Peyer's patch (tissue), 4 donors: ENCODE results near the gene GOLGA6A. TPM values are rescaled to one million over a fixed set of nuclear protein-coding genes. Genes with fewer than 3 reads are reported as not detected.
A peak's percentile ranks its signal among the peaks of the same experiment; 100 is the strongest.

Experiments used
- DNase-seq, 3 donors: peaks; one replicate each; pipeline ENCODE4 v3.0.0-alpha.2; 2017 to 2019
- H3K27ac ChIP-seq, 4 donors: fragments of 200-600 bp; sonication (generic); one replicate each; pipeline ENCODE4 v1.5.1; 2016 to 2019
- H3K27me3 ChIP-seq, 2 donors: fragments of 200-600 bp; sonication (generic); one replicate each; pipeline ENCODE4 v1.5.1; 2019
- H3K36me3 ChIP-seq, 3 donors: fragments of 200-600 bp; sonication (generic); one replicate each; pipeline ENCODE4 v1.5.1; 2016 to 2019
- H3K4me1 ChIP-seq, 4 donors: fragments of 200-600 bp; sonication (generic); one replicate each; pipeline ENCODE4 v1.5.1; 2016 to 2019
- H3K4me3 ChIP-seq, 4 donors: fragments of 200-600 bp; sonication (generic); 1 replicate in 3 of 4; 2 replicates in 1 of 4; pipeline ENCODE4 v1.5.1; 2016 to 2019; ENCODE audit warnings: mild to moderate bottlenecking in 1 of 4
- H3K9me3 ChIP-seq, 4 donors: fragments of 200-600 bp; sonication (generic); one replicate each; pipeline ENCODE4 v1.5.1; 2016 to 2019; ENCODE audit warnings: mild to moderate bottlenecking in 1 of 4
- CTCF ChIP-seq, 6 experiments: fragments of 450-650 bp in 4 of 6; fragments of 200-600 bp in 2 of 6; sonication (generic) in 1 of 6; IDR thresholded peaks; one replicate each; pipeline ENCODE4 v1.5.1; 2017 to 2019; ENCODE audit warnings: antibody characterized with exemption in 6 of 6, mild to moderate bottlenecking in 3 of 6, moderate library complexity in 1 of 6
- POLR2A ChIP-seq, 2 donors: fragments of 450-650 bp; IDR thresholded peaks; one replicate each; pipeline ENCODE4 v1.5.1; 2017; ENCODE audit warnings: antibody characterized with exemption in 2 of 2, mild to moderate bottlenecking in 2 of 2, moderate library complexity in 2 of 2
- total RNA-seq, 4 donors: library from RNA; depleted of rRNA; stranded (reverse); fragments of >200 nt; gene quantifications; one replicate each; pipeline ENCODE4 v1.1.0, GENCODE V29; 2016

The GOLGA6A gene
- total RNA-seq, 4 donors from 2014 or later: 0.38 TPM; not detected in 3

- no peaks in the 10 kb centered on the region for H3K27me3 ChIP-seq
- no peak for DNase-seq
- peak overlapping the region in 1 of 4 donors; percentile 31 for H3K27ac ChIP-seq
Measured at GRCh38 chr15:74045636-74046274, 36.6 kb downstream of the GOLGA6A start.

GRCh38 chr15:74045184-74045583 lies 37.2 kb downstream of the GOLGA6A start:
- DNase-seq: no peak
- peak overlapping the region in 1 of 4 donors; percentile 31 for H3K27ac ChIP-seq
- peaks cover 0 to 18% (median 0%) of the 10 kb centered on the region in 3 donors for H3K36me3 ChIP-seq
- H3K4me1 ChIP-seq: peaks cover 0 to 22% (median 0%) of the 10 kb centered on the region in 4 donors
- no peaks in the 10 kb centered on the region for H3K27me3 ChIP-seq
- H3K9me3 ChIP-seq: no peaks in the 10 kb centered on the region
- no peak for TF ChIP-seq POLR2A (IDR thresholded peaks at IDR 0.05)
- no peak for TF ChIP-seq CTCF (IDR thresholded peaks at IDR 0.05)
- H3K4me3 ChIP-seq: no peak overlapping the region

More at GRCh38 chr15:74045636-74046274, 36.6 kb downstream of the GOLGA6A start:
- Histone ChIP-seq H3K9me3 (no peaks in the 10 kb centered on the region), H3K4me1 (peaks cover 0 to 28% (median 0%) of the 10 kb centered on the region in 4 donors), H3K36me3 (peaks cover 0 to 18% (median 0%) of the 10 kb centered on the region in 3 donors), H3K4me3 (no peak overlapping the region)
- TF ChIP-seq CTCF (IDR thresholded peaks at IDR 0.05): no peak
- TF ChIP-seq POLR2A (IDR thresholded peaks at IDR 0.05): no peak

GRCh38 chr15:74044267-74045110 lies 37.9 kb downstream of the GOLGA6A start:
- H3K27me3 ChIP-seq: no peaks in the 10 kb centered on the region
- peaks cover 0 to 21% (median 0%) of the 10 kb centered on the region in 4 donors for H3K4me1 ChIP-seq
- peaks cover 0 to 18% (median 0%) of the 10 kb centered on the region in 3 donors for H3K36me3 ChIP-seq
- no peak overlapping the region for H3K4me3 ChIP-seq
- peak overlapping the region; percentile 22 to 57 (median 55) for H3K27ac ChIP-seq
- no peaks in the 10 kb centered on the region for H3K9me3 ChIP-seq
- no peak for DNase-seq
- TF ChIP-seq CTCF (IDR thresholded peaks at IDR 0.05): no peak
- TF ChIP-seq POLR2A (IDR thresholded peaks at IDR 0.05): no peak

- no peak for TF ChIP-seq CTCF (IDR thresholded peaks at IDR 0.05)
- TF ChIP-seq POLR2A (IDR thresholded peaks at IDR 0.05): no peak
- Histone ChIP-seq H3K4me3 (no peak overlapping the region), H3K27ac (peak overlapping the region in 3 of 4 donors; percentile 53 to 57 (median 57)), H3K27me3 (no peaks in the 10 kb centered on the region), H3K36me3 (peaks cover 0 to 18% (median 0%) of the 10 kb centered on the region in 3 donors), H3K4me1 (peaks cover 0 to 20% (median 0%) of the 10 kb centered on the region in 4 donors), H3K9me3 (no peaks in the 10 kb centered on the region)
- no peak for DNase-seq
Measured at GRCh38 chr15:74043425-74044266, 38.7 kb downstream of the GOLGA6A start.
